ENCODE measurements around the gene MEF2D. TPM values are rescaled to one million over a fixed set of nuclear protein-coding genes. Genes with fewer than 3 reads are reported as not detected.

Gene MEF2D
- total RNA-seq, 2 donors from 2014 or later = 77.5 to 102 TPM

GRCh38 chr1:156439036-156439776 is 61.4 kb downstream of the MEF2D start:
- intact Hi-C loops (cut with DNase I) = no loop called here
- DNase-seq (ENCODE audit: low spot score) = no peak

DNA sequence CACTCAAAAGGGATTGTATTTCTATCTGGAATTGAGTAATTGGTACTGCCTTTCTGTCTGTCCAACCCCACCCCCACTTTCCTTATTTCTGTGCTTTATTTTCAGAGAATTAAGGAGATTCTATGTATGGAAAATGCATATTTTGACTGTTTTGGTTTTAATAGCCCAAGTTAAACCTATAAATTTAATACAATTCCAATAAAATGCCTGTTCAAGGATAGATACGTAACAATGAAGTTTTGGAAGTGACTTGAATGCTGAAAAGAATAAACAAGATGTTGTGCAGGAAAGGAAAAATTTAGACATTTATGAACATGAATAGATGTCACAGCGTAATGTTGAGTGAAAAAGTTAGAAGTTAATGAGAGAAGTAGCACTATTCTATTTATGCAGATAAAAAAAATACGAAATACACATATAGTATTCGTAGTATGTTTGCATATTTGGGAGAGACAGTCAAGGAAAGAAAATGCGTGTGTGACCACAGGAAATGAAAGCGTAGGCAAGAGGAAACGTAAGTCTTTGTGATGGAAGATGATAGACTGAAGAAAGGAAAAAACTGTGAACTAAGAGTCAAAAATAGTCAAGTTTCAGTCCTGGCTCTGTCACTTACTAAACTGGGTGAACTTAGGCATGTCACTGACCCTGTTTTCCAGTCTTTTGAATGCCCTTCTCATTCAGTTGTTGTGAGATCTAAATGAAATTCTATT is 62.1 kb downstream of the MEF2D start:
- intact Hi-C loops (cut with DNase I) = no loop called here
- no peak for DNase-seq (ENCODE audit: low spot score)

GRCh38 chr1:156437037-156437867 is 63.3 kb downstream of the MEF2D start:
- intact Hi-C loops (cut with DNase I) = no loop called here
- no peak for DNase-seq (ENCODE audit: low spot score)

GRCh38 chr1:156436141-156437036 is 64.2 kb downstream of the MEF2D start:
- intact Hi-C loops (cut with DNase I) = no loop called here
- DNase-seq (ENCODE audit: low spot score) = no peak

GRCh38 chr1:156435545-156436140 is 64.9 kb downstream of the MEF2D start:
- no peak for DNase-seq (ENCODE audit: low spot score)
- intact Hi-C loops (cut with DNase I) = no loop called here

DNA sequence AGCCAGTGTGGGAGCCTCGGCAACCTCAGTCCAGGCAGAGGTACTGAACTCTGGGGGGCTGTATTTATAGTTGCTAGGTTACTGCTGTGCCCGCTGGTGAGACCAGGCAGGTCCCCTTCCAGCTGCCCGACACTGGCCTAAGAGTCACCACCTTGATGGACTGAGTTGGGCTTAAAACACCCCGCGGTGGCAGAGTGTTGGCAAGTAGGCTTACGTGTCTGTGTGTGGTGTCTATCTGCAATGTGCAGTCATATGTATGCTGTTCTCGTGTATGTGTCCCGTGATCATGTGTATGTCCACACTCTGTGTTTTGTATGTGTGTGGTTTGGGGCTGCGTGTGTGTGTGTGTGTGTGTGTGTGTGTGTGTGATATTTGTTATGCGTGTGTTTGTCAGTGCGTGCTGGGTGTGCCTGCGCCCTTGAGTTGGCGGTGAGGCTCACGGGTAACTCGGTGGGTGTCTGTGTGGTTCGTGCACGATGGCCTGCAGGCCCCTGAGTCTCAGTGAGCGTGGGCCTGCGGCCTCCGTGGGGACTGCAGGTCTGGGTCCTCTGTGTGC is 65.5 kb downstream of the MEF2D start:
- intact Hi-C loops (cut with DNase I) = no loop called here
- no peak for DNase-seq (ENCODE audit: low spot score)

GRCh38 chr1:156433602-156434001 is 67.0 kb downstream of the MEF2D start:
- DNase-seq (ENCODE audit: low spot score) = no peak

GRCh38 chr1:156433032-156433431 is 67.5 kb downstream of the MEF2D start:
- intact Hi-C loops (cut with DNase I) = no loop called here
- no peak for DNase-seq (ENCODE audit: low spot score)

More at GRCh38 chr1:156433602-156434001, 67.0 kb downstream of the MEF2D start:
- intact Hi-C loops (cut with DNase I) = no loop called here

GRCh38 chr1:156432669-156433018 is 67.9 kb downstream of the MEF2D start:
- intact Hi-C loops (cut with DNase I) = no loop called here
- no peak for DNase-seq (ENCODE audit: low spot score)

DNA sequence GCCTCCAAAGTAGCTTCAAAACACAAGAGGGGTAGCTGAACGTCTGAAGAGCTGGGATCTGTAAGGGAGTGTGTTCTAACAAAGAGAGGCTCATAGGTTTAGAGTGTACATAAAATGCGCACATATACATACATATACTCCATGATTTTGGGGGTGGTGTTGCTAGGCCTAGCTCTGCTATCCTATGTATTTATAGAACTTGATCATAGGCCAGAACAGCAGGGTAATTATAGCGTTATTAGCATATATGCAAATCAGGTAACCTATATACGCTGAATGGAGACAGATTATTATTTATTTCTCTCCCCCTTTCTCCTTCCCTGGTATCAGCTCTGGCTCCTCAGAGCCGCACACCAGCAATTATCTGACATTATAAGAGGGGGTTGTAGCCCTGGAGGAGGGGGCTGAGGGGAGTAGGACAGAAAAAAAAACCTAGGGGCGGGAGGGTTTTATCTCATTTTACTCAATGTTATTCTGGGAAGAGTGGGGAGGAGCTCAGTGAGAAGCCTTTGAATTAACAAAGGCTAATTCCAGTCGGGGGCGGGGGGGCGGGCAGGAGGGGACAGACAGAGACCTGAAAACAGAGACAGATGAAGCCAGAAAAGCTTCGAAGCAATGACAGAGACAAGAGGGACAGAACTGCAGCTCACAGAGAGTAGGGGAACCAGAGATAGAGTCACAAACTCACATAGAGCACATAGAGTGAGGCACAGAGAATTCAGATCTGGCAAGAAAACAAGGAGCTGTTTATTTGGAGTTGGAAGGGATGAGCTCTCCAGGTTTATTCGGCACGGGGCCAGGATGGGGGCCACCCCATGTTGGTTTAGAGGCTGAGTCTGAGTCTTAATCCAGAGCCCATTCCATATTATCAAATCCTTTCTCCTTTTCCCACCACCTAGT is 68.6 kb downstream of the MEF2D start:
- intact Hi-C loops (cut with DNase I) = no loop called here

DNA sequence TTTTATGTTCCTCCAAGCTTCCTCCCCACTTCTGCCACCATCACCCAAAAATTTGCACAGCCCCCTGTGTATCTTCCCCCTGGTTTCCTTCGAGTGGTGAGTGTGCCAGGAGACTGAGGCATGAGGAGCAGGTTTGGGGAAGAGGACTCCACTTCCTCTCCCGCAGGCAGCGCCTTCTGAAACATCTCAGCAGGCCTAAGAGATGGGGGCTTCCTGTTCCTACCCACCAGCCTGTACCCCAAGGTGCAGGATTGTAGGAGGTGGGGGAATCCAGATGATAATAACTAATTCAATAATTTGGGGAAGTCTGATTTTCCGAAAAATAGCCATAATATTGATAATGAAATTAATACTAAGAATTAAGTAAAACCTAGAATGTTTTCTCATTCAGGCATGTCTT is 69.2 kb downstream of the MEF2D start:
- intact Hi-C loops (cut with DNase I) = no loop called here
- DNase-seq (ENCODE audit: low spot score) = no peak

More for the DNA sequence above, 68.6 kb downstream of the MEF2D start:
- no peak for DNase-seq (ENCODE audit: low spot score)

- intact Hi-C loops (cut with DNase I) = no loop called here
- no peak for DNase-seq (ENCODE audit: low spot score)
Observed at GRCh38 chr1:156430866-156431265, 69.7 kb downstream of the MEF2D start.

GRCh38 chr1:156430303-156430702 is 70.3 kb downstream of the MEF2D start:
- no peak for DNase-seq (ENCODE audit: low spot score)
- intact Hi-C loops (cut with DNase I) = no loop called here

GRCh38 chr1:156429313-156430060 is 71.1 kb downstream of the MEF2D start:
- DNase-seq (ENCODE audit: low spot score) = no peak
- intact Hi-C loops (cut with DNase I) = no loop called here

GRCh38 chr1:156428746-156429288 is 71.8 kb downstream of the MEF2D start:
- intact Hi-C loops (cut with DNase I) = no loop called here
- DNase-seq (ENCODE audit: low spot score) = no peak

- intact Hi-C loops (cut with DNase I) = no loop called here
- DNase-seq (ENCODE audit: low spot score) = no peak
Observed at GRCh38 chr1:156427957-156428356, 72.6 kb downstream of the MEF2D start.

DNA sequence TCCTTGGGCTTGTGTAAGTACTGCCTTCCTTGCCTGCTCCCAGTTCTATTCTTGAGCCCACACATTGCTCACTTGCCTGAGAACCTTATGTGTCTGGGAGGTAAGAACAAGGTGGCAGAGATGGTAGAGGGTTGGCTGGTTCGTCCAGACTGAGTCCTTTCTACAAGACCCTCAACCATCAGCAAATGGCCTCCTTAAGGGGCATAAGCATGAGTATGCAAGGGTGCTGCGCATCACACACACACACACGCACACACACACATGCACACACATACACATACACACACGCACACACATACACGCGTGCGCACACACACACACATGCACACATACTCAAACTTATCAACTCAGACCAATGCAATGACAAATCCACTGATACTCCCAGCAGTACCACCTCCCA is 74.6 kb downstream of the MEF2D start:
- intact Hi-C loops (cut with DNase I) = no loop called here
- DNase-seq (ENCODE audit: low spot score) = no peak

All from posterior vena cava (tissue), 2 donors.